Measurements from ENCODE around the gene MREG. TPM values are rescaled to one million over a fixed set of nuclear protein-coding genes. Genes with fewer than 3 reads are reported as not detected.

Gene MREG
- total and polyA plus RNA-seq, 9 of the 15 experiments (the other 6 are each of a cell fraction or from before 2014, with no cell fraction given): 0.77 to 3.8 (median 2.3) TPM

DNA sequence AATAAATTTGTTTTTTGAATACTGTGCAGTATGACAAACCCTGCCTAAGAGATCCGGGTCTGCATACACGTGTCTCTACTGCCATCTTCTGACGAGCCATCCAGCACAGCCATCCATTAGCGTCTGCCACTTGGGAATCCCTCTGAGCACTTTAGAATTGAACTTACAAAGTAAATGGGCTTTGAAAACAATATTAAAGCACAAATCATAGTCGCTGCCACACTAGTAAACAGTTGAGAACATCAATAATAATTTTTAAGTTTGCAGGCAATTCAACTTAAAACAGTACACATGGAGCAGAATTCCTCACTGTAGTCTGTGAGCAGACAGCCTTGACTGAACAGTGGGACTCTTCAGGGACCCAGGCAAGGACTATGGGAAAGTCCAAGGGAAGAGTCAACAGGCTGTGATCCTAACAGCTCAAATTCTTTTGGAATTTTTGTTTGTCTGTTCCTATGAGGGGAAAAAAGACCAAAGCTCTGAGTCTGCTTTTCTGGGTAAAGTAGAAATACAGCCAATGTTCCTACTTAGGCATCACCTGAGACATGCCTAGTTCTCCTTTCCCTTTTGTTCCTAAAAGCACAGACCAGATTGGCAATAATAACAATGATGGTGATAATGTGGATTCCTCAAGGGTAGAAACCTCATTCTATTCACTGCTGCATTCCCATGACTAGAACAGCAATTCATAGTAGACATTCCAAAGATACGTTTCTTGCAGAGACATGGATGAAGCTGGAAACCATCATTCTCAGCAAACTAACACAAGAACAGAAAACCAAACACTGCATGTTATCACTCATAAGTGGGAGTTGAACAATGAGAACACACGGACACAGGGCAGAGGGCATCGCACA is 92.9 kb downstream of the MREG start (continued):
- no peak for TF ChIP-seq TOE1 (IDR thresholded peaks at IDR 0.05; ENCODE audit: borderline replicate concordance)
- TF ChIP-seq TOE1 (CRISPR knock-in tag; IDR thresholded peaks at IDR 0.05; ENCODE audit: borderline replicate concordance, low read depth): no peak
- TF ChIP-seq CC2D1A (IDR thresholded peaks at IDR 0.05): 0 out of 2 replicates have a peak, but pooled peaks have one; percentile 23
- TF ChIP-seq, protein P1, sequence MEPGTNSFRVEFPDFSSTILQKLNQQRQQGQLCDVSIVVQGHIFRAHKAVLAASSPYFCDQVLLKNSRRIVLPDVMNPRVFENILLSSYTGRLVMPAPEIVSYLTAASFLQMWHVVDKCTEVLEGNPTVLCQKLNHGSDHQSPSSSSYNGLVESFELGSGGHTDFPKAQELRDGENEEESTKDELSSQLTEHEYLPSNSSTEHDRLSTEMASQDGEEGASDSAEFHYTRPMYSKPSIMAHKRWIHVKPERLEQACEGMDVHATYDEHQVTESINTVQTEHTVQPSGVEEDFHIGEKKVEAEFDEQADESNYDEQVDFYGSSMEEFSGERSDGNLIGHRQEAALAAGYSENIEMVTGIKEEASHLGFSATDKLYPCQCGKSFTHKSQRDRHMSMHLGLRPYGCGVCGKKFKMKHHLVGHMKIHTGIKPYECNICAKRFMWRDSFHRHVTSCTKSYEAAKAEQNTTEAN (CRISPR knock-in tag; IDR thresholded peaks at IDR 0.05): no peak
- TF ChIP-seq, protein P2, sequence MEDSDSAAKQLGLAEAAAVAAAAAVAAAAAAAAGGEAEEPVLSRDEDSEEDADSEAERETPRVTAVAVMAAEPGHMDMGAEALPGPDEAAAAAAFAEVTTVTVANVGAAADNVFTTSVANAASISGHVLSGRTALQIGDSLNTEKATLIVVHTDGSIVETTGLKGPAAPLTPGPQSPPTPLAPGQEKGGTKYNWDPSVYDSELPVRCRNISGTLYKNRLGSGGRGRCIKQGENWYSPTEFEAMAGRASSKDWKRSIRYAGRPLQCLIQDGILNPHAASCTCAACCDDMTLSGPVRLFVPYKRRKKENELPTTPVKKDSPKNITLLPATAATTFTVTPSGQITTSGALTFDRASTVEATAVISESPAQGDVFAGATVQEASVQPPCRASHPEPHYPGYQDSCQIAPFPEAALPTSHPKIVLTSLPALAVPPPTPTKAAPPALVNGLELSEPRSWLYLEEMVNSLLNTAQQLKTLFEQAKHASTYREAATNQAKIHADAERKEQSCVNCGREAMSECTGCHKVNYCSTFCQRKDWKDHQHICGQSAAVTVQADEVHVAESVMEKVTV (CRISPR knock-in tag; IDR thresholded peaks at IDR 0.05): peak; percentile 74
- TF ChIP-seq JUND (IDR thresholded peaks at IDR 0.05; ENCODE audit: borderline replicate concordance, low read depth, low read length): 0 out of 2 replicates have a peak, but pooled peaks have one; percentile 14
- TF ChIP-seq JUND (tag; IDR thresholded peaks at IDR 0.05; ENCODE audit: borderline replicate concordance, low read depth, low read length): no peak
- no peak for TF ChIP-seq ZFP30 (CRISPR knock-in tag; IDR thresholded peaks at IDR 0.05; ENCODE audit: borderline replicate concordance)

All from K562 (cell line).